Activated CD8-positive, alpha-beta memory T cell treated with anti-CD3 and anti-CD28 coated beads for 1 hour (primary cell): Measurements from ENCODE around the gene CHRNB2.

Experiments used
- DNase-seq, 2 donors: peaks; one replicate each; pipeline ENCODE4 v3.0.0-alpha.2; 2020; ENCODE audit warnings: low read depth in 1 of 2; ENCODE audit errors: extremely low read depth in 1 of 2

The CHRNB2 gene

DNA sequence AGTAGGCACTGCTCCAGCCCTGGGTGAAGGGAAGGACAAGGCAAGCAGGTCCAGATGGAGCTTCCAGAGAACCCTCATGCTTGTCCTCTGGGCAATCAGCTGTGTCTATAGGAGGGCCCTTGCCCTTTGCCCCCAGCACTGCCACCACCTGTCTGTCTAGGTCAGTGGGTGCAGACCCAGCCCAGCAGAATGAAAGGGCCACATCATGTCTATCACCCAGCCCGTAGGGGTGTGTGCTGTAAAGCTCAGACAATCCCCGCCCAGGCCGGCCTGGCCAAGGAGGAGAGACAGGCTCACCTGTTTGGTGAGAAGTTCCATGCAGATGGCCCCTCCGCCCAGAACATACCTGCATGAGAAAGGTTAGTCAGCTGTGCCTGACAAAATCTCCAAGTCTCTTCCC is 16.1 kb upstream of the CHRNB2 start:
- DNase-seq: no peak

GRCh38 chr1:154552036-154552435 is 15.5 kb upstream of the CHRNB2 start:
- no peak for DNase-seq

- DNase-seq: no peak
Observed at GRCh38 chr1:154553056-154554030, 14.2 kb upstream of the CHRNB2 start.

DNA sequence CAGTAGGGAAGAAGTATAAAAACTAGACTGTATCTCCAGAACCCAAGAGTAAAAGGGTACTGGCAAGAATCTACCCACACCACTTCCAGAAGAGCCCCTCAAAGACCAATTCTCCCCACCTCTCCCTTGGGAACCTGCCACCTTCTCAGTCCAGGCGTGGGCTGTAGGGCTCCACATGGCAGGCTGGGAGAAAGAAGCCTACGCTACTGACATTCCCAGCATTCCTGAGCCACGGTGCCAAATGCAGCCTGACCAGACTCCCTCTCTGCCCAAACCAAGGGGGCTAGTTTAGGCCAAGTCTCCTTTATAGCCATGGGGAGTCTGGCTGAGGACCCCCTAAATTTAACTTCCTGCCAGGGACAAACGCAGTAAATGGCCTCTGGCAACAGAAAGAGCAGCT is 11.2 kb upstream of the CHRNB2 start:
- DNase-seq: no peak

DNA sequence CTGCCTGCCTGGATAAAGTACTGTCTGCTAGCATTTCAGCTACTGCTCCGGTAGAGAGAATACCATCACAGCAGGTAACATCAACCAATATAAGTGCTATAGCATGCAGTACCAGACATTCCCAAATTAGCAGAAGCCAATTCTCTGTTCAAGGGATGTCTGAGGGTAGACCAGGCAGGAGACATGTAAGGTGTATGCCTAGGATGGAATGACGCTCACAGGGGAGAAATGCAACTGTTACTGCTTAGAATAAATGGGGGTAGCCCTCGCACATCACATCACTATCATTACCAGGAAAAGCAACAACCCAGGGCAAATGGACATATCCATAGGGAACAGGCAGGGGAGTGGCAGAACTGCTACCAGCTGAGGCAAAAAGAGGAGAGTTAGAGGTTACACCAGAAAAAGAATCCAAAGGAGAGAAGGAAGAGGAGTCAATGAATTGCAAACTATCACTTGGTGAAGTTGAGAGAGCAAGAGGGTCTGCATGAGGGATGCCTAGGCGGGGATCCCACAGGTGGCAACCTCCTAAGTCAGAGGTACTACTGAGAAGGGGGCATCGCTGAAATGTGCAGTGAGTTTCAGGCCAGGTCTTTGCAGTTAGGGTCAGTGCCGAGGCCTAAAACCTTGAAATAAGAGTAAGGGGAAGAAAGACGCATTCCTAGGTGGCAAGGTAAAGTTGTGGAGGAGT is 10.2 kb upstream of the CHRNB2 start:
- no peak for DNase-seq

DNA sequence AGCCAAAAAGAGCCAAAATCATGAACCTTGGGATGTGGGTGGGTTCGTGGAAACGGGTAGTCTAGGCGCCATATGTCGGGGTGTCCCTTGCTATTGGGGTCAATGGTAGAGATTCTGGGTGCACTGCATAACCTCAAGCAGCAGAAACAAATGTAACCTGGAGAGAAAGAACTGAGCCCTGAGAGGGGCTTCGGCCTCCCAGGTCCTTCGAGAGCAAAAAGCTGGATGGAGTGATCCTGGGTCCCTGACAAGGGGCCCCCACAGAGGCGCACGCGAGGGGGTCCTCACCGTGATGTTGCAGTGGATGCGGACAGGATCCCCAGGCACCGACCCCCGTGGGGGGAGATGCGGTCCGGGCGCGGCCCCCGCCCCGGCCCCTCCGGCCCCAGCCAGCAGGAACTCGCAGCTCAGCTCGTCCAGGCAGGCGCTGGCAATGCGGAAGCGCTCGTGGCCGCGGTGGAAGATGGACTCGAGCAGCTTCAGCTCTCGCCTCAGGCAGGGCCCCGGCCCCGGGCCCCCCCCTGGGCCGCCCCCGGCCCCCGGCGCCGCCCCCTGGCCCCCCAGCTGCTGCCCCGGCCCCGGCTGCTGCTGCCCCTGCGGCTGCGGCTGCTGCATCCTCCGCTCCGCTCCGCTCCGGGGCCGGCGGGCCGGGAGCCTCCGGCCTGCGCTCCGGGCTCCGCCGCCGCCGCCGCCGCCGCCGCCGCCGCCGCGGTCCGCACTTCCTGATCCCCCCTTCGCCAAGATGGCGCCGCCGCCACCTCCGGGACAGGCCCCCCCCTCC is 9.4 kb upstream of the CHRNB2 start, which contains the start of gene UBE2Q1:
Gene UBE2Q1, minus strand, starts transcription at position 724 of the 781 bp plus-strand sequence. Its CDS starts 109 bp downstream, at position 615.
- peak in 1 of 2 donors; percentile 18 for DNase-seq

DNA sequence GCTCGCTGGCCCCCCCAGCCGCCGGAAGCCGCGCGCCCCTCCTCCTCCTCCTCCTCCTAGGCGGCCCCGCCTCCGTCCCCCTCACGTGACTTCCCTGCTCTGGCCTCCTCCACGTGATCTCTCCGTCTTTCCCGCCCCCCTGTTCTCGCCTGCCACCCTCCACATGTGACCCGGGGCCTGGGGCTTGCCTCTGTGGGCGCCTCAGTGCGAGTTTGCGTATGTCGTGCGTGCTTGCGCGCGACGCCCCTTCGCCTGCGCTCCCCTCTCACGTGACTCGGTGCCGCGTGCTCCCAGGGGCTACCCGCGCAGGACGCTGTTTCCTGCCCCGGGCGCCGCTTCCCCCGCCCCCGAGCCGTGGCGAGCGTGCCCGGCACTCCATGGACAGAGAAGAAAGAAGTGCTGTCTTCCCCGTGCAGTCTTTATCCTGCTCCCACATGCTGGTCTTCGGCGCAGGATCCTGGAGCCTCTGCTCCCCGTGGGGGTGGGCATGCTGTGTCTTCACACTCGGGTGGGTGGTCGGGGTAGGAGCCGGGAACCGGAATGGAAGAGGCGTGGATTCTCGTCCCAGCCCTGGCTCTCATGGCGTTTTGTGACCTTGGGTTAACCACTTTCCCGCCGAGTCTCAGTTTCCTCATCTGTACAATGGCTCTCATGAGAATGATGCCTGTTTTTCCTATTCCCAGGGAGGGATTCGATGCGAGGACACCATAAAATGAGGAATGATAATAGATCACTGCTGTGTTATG is 8.7 kb upstream of the CHRNB2 start:
- peak; percentile 99 for DNase-seq

GRCh38 chr1:154559466-154560044 is 8.0 kb upstream of the CHRNB2 start:
- DNase-seq: peak; percentile 60 to 62

GRCh38 chr1:154565876-154566275 is 1.7 kb upstream of the CHRNB2 start:
- DNase-seq: no peak

DNA sequence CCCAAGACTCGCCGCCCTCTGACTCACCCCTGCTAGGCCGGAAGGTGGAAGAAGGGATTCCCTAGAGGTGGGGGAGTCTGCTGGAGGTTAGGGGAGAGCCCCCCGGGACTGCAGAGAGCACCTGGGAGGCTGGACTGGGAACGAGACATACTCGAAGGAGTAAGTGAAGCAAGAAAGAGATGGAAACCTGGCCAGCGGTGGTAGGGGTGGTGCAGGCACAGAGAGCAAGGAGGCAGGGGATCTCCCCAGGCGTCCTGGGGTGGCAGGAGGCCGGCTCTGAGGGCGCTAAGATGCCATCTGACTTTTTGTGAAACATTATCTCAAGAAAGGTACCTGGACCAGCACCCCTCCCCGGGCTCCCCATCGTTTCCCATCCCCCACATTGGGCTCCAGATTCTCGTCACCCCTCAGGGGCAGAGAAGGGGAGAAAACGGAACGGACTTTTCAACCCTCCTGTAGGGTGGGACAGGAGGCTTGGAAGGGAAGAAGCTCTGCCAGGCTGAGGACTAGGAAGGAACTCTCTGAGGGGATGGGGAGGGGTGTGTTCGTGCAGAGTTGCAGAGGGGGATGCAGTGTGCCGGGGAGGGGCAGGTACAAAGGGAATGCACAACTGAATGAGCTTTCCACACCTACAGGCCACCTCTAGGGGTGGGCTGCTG is 708 bp downstream of the CHRNB2 start:
- no peak for DNase-seq

GRCh38 chr1:154571244-154571963 is 3.8 kb downstream of the CHRNB2 start:
- DNase-seq: no peak

- DNase-seq: no peak
Observed at GRCh38 chr1:154571964-154572288, 4.3 kb downstream of the CHRNB2 start.

- DNase-seq: no peak
Observed at GRCh38 chr1:154572468-154573167, 5.0 kb downstream of the CHRNB2 start.

- DNase-seq: no peak
Observed at GRCh38 chr1:154573168-154573510, 5.6 kb downstream of the CHRNB2 start.

DNA sequence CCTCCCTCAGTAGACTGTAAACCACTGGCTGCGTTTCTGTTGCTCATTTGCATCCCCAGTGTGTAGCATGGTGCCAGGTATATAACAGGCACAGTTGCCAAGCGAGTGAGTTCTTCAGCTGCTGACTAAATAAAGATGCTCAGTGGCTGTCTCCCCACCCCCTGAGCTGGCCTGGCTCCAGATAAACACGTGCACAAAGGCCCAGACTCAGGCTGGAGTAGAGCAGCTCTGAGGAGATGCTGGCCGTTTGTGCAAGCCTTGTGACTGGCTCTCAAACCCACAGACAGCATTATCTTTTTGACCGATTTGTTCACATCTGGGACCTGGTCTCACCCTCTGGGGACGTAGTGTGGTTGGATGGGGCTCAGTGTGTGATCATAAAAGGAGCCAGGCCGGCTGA is 7.1 kb downstream of the CHRNB2 start:
- no peak for DNase-seq

GRCh38 chr1:154575147-154575927 is 7.8 kb downstream of the CHRNB2 start:
- DNase-seq: no peak

- DNase-seq: no peak
Observed at GRCh38 chr1:154575951-154576566, 8.5 kb downstream of the CHRNB2 start.
